ENCODE data around the gene PRDM16.

- TF ChIP-seq CTCF (conservative IDR thresholded peaks at IDR 0.05; ENCODE audit: low read length): no peak
- no peak for TF ChIP-seq EZH2phosphoT487 (IDR thresholded peaks at IDR 0.05; ENCODE audit: borderline replicate concordance)
Observed at GRCh38 chr1:3075666-3076362, 6.8 kb downstream of the PRDM16 start.
